Muscle of arm (tissue), 12 donors: ENCODE results near the gene INPP5A. TPM values are rescaled to one million over a fixed set of nuclear protein-coding genes. Genes with fewer than 3 reads are reported as not detected.

Source experiments
- DNase-seq: peaks from one replicate; pipeline ENCODE4 v3.0.0-alpha.2; 2013
- polyA plus RNA-seq, 12 donors: library from polyadenylated mRNA; unstranded; fragments of 120-200 nt; gene quantifications; one replicate each; pipeline ENCODE4 v1.2.1, GENCODE V29; 2013; ENCODE audit not compliant: insufficient read length in 12 of 12

The INPP5A gene
- polyA plus RNA-seq, 12 donors, result 22.2 to 59.4 (median 43.8) TPM; not detected in 1

GRCh38 chr10:132515811-132516726, 21.5 kb upstream of the INPP5A start:
- DNase-seq, result no peak

- peak; percentile 93 for DNase-seq
Measured at GRCh38 chr10:132516771-132517725, 20.5 kb upstream of the INPP5A start.

GRCh38 chr10:132517951-132518521, 19.6 kb upstream of the INPP5A start:
- DNase-seq, result no peak

GRCh38 chr10:132518572-132519381, 18.8 kb upstream of the INPP5A start:
- DNase-seq, result no peak

- no peak for DNase-seq
Measured at GRCh38 chr10:132519382-132520176, 18.0 kb upstream of the INPP5A start.

- peak; percentile 93 for DNase-seq
Measured at GRCh38 chr10:132520177-132520811, 17.3 kb upstream of the INPP5A start.

- DNase-seq, result no peak
Measured at GRCh38 chr10:132521041-132521465, 16.5 kb upstream of the INPP5A start.

- DNase-seq, result no peak
Measured at GRCh38 chr10:132521466-132522102, 16.0 kb upstream of the INPP5A start.

GRCh38 chr10:132522521-132523411, 14.8 kb upstream of the INPP5A start:
- no peak for DNase-seq

GRCh38 chr10:132523561-132524442, 13.8 kb upstream of the INPP5A start:
- no peak for DNase-seq

- no peak for DNase-seq
Measured at GRCh38 chr10:132524443-132525285, 12.9 kb upstream of the INPP5A start.

GRCh38 chr10:132526676-132527075, 10.9 kb upstream of the INPP5A start:
- no peak for DNase-seq

GRCh38 chr10:132527339-132528063, 10.1 kb upstream of the INPP5A start:
- no peak for DNase-seq

- DNase-seq, result peak; percentile 81
Measured at GRCh38 chr10:132528064-132528691, 9.4 kb upstream of the INPP5A start.

- no peak for DNase-seq
Measured at GRCh38 chr10:132532179-132532578, 5.4 kb upstream of the INPP5A start.
